GM21786 (cell line): Measurements from ENCODE around the gene RNF111.
"Not testable (repeated sequence)": the region's sequence is repeated elsewhere in the genome, so short reads cannot be mapped to it uniquely, and the experiment has no call there.

Experiments used
- ATAC-seq: cut with Tn5 transposase; IDR thresholded peaks from one replicate; pipeline ENCODE4 v1.9.1; 2021; ENCODE audit not compliant: unreplicated experiment

RNF111 gene

DNA sequence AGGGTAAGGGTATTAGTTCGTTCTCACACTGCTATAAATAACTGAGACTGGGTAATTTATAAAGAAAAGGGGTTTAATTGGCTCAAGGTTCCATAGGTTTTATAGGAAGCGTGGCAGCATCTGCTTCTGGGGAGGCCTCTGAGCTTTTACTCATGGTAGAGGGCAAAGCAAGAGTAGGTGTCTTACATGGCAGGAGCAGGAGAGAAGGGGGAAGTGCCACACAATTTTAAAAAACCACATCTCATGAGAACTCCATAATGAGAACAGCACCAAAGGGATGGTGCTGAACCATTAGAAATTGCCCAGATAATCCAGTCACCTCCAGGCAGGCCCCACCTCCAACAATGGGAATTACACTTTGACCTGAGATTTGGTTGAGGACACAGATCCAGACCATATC is 12.2 kb downstream of the RNF111 start:
- no peak for ATAC-seq

GRCh38 chr15:59000251-59000650 is 12.8 kb downstream of the RNF111 start:
- not testable (repeated sequence) for ATAC-seq

- no peak for ATAC-seq
Observed at GRCh38 chr15:59001946-59002345, 14.5 kb downstream of the RNF111 start.

DNA sequence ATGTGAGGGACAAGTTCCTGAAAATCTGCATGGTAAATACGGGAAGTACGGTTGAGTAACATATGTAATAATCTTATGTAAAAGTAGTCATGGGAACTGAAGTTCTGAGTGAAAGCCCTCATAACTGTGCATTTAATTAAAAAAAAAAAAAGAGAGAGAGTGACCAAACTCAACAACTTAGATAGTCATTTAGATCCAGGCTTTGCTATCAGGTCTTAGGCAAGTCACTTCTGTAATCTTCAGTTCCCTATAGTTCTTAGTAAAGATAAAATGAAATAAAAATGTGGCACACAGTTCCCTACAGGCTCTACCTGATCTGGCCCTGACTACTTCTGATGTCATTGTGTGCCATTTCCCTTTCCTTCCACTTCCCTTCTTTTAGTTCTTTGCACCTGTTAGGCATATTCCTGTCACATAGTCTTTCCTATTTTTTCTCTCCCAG is 15.0 kb downstream of the RNF111 start:
- ATAC-seq = no peak

DNA sequence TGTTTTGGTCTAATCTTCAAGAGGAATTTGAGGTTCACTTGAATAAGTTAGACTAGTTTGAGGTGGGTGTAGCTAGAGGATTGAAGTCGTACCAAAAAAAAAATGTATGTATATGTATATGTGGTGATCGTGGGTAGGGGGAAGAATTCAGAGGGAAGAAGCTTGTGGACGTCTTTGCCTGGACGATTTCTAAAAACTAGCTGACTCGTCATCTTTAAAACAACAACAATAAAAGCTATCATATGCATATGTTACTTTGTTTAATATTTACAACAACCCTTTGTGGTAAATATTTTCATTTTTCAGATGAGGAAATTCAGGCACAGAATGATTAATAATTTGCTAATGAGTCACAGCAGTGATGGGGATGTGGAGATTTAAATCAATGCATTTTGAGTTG is 18.1 kb downstream of the RNF111 start:
- ATAC-seq = no peak

DNA sequence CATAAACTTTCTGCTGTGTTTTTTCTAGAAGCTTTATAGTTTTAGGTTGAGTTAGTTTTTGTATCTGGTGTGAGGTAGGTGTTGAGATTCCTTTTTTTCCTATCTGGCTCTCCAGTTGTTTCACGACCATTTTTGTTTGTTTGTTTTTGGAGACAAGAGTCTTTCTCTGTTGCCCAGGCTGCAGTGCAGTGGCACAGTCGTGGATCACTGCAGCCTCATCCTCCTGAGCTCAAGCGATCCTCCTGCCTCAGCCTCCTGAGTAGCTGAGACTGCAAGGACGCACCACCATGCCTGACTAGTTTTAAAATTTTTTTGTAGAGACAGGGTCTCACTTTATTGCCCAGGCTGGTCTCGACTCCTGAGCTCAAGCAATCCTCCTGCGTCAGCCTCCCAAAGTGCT is 20.6 kb downstream of the RNF111 start:
- no peak for ATAC-seq

DNA sequence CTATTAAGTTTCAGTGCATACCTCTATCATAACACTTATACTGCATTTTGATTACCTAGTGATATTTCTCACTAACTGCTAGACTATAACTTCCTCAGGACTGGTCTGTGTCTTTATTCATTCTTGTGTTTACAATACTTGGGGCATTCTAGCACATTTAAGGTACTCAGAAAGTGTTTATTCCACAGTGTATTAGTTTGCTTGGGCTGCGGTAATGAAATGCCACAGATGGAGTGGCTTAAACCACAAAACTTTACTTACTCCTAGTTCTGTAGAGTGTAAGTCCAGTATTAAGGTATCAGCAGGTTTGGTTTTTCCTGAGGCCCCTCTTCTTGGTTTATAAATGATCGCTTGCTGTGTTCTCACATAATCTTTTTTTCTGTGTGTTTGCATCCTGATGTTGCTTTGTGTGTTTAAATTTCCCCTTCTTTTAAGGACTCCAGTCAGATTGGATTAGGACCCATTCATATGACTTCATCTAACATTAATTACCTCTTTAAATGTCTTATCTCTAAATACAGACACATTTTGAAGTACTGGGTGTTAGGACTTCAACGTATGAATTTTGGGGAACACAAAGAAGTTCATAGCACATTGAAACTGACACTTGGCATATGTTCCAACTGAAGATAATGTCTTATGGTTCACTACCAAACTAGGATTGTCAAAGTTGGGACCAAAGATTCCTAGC is 23.9 kb downstream of the RNF111 start:
- no peak for ATAC-seq

- ATAC-seq = no peak
Observed at GRCh38 chr15:59013246-59013873, 25.9 kb downstream of the RNF111 start.

- no peak for ATAC-seq
Observed at GRCh38 chr15:59014068-59014467, 26.6 kb downstream of the RNF111 start.

DNA sequence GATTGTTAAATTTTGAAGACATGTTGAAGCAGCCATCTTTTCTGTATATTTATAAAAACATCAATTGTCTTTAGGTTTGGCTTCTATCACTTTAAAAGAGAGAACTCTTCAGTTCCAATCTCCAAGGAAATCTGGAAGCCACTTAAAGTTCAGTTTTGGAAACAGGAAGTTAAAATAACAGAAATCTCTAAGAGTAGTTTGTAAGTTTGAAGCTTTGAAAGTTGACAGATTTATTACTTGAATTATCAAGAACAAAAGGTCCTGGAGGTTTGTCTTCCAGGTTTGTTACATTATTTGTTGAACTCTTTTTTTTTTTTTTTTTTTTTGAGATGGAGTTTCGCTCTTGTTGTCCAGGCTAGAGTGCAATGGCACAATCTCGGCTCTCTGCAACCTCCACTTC is 30.0 kb downstream of the RNF111 start:
- no peak for ATAC-seq

GRCh38 chr15:59018833-59019232 is 31.4 kb downstream of the RNF111 start:
- no peak for ATAC-seq

- no peak for ATAC-seq
Observed at GRCh38 chr15:59020322-59020721, 32.9 kb downstream of the RNF111 start.

DNA sequence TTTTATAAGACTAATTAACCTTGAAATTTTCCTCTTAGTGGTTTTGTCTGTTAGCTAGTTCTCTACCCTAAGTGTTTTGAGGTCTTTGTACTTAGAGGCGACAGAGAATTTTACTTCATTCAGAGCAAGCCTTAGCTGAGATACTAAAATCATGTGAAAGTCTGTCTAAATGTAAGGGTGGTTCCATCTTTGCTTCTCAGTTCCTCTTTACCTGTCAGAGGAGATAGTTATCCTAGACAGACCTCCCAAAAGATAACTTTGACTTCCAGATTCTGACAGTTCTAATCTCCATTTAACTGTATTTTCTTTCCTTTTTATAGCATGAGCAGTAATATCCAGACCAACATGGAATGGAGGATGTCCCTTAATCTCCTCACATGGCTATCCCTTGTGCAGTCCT is 34.7 kb downstream of the RNF111 start:
- ATAC-seq = no peak

- ATAC-seq = no peak
Observed at GRCh38 chr15:59026207-59026606, 38.7 kb downstream of the RNF111 start.

GRCh38 chr15:59028387-59028955 is 41.0 kb downstream of the RNF111 start:
- ATAC-seq = no peak

DNA sequence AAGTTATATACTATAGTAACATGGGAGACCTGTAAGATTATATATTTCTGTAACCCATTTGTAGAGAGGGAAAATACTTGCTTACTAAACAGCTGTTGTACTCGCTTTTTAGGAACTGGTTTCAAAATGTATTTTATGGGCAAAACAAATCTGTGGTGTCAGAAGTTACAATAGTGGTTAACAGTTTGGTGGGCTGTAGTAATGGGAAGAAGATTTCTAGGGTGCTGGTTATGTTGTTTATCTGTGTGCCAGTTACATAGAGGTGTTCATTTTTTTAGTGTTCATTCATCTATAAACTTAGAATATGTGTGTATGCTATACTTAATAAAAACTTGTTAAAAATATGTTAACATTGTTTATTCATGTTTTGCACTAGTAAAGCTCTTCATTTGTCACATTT is 42.1 kb downstream of the RNF111 start:
- no peak for ATAC-seq

DNA sequence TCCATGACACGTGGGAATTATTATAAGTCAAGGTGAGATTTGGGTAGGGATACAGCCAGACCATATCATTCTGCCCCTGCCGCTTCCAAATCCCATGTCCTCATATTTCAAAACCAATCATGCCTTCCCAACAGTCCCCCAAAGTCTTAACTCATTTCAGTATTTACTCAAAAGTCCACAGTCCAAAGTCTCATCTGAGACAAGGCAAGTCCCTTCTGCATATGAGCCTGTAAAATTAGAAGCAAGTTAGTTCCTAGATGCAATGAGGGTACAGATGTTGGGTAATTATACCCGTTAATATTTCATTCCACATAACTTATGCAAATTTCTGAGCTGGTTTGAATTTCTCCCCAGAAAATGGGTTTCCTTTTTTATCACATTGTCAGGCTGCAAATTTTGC is 47.7 kb downstream of the RNF111 start:
- ATAC-seq = no peak

- ATAC-seq = no peak
Observed at GRCh38 chr15:59039225-59039624, 51.8 kb downstream of the RNF111 start.

DNA sequence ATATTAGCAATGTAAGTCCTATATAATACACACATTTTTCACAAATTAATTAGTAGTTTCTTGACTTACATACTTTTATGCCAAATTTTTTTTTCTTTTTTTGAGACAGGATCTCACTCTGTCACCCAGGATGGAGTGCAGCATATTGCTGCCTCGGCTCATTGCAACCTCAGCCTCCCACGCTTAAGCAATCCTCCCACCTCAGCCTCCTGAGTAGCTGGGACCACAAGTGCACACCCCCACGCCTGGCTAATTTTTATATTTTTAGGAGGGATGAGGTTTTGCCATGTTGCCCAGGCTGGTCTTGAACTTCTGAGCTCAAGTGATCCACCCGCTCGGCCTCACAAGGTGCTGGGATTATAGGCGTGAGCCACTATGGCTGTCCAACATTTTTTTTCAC is 54.6 kb downstream of the RNF111 start:
- no peak for ATAC-seq

- ATAC-seq = no peak
Observed at GRCh38 chr15:59048897-59049296, 61.4 kb downstream of the RNF111 start.

DNA sequence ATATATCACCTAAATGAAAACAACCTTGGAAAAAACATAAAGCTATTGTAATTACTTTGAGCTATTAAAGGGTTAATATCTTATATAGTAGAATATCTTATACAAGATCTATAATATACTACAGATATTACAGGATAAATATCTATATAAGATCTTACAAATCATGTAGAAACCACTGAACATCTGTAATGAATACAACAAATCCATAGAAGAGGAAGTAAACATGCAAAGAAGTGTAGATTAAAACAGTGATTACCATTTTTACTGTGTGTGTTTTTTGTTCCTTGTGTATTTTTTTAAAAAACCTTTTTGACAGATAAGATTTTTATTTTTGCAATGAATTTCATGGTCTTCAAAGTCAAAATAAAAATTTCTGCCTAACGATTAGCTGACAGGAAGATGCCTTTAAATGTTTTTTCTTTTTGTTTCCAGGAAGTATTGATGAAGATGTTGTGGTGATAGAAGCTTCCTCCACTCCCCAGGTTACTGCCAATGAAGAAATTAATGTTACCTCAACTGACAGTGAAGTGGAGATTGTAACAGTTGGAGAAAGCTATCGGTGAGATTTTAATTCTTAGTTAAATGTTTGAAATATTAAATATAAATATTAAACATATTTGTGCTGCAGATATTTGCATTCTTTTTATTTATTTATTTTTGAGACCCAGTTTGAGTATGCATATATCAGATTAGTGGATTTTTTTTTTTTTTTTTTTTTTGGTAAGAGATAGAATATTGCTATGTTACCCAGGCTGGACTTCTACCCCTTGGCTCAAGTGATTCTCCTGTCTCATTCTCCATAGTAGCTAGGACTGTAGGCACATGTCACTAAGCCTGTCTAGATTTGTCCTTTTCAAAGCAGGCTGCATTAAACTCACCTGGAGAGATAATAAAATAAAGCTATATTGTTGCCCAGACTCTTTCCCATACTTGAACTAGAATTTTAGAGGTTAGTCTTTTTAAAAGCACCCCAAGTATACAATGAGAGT is 64.7 kb downstream of the RNF111 start:
- no peak for ATAC-seq
